CD4-positive, alpha-beta T cell treated with Interferon alpha-2 for 1 hour (primary cell): ENCODE results near the gene CHST11.
A peak's percentile ranks its signal among the peaks of the same experiment; 100 is the strongest.

Experiments
- DNase-seq, 2 donors: peaks; one replicate each; pipeline ENCODE4 v3.0.0-alpha.2; 2020 to 2022

CHST11 gene

GRCh38 chr12:104434129-104434528 lies 22.6 kb upstream of the CHST11 start:
- DNase-seq: no peak

- no peak for DNase-seq
Measured at GRCh38 chr12:104435175-104435574, 21.6 kb upstream of the CHST11 start.

DNA sequence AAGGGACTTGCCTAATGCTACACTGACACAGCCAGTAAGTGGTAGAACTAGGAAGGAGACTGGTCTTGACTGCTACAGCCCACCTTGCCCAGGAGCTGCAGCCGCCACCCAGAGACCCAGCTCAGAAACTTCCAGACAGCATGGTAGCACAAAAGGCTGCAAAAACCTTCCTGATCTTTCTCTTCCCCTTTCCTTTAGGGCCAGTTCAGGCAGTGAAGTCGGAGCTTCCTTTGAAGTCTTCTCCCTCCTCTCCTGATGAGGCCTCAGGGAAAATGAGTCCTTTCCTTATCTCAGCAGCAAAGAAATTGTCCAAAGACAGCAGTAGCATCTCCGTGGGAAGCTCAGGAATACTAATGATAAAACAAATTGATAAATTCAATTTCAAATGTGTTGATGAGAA lies 21.0 kb upstream of the CHST11 start:
- no peak for DNase-seq

DNA sequence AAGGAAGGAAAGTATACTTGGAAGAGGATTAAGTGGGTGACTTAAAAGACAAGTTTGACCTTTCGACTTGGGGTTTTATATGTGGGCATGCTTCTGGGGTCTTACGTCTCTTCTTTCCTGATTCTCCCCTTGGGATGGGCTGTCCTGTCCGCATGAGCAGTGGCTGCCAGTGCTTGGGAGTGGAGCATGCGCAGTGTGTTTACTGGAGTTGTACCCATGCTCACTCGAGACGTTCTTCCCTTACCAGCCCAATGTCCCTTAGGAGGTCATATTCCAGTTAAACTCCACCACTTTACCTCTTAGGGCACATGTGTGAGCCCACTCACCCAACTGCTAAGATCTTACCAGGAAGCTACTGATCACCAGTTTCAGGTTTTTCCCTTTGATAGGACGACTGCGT lies 20.0 kb upstream of the CHST11 start:
- DNase-seq: no peak

DNA sequence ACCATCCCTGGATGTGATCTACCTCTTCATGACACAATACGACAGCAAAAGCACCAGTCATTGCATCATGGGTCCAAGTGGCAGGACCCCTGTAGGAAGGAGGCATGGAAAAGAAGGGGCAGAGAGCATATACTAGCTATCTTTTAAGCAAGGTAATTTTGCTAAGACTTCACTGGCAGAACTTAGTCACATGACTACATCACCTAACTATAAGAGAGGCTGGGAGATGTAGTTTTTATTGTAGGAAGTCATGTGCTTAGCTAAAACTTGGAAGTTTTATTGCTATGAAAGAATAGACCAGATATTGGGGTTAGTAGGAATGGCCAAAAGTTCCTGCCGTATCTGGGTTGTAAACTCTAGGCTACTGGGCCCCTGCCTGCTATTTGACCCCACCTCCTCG lies 18.6 kb upstream of the CHST11 start:
- DNase-seq: no peak

DNA sequence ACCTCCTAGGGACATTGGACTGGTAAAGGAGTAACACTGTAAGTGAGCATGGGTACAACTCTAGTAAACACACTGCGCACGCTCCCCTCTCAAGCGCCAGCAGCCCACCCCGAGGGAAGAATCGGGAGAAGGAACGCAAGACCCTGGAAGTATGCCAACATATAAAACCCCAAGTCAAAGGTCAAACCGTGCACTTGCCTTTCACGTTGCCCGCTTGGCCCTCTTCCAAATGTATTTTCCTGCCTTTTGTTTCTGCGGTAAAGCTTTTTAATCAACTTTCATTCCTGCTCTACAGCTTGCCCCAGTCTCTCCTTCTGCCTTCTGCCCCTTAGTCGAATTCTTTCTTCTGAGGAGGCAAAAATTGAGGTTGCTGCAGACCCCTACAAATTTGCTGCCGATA lies 17.6 kb upstream of the CHST11 start:
- no peak for DNase-seq

GRCh38 chr12:104443008-104443407 lies 13.7 kb upstream of the CHST11 start:
- DNase-seq: no peak

DNA sequence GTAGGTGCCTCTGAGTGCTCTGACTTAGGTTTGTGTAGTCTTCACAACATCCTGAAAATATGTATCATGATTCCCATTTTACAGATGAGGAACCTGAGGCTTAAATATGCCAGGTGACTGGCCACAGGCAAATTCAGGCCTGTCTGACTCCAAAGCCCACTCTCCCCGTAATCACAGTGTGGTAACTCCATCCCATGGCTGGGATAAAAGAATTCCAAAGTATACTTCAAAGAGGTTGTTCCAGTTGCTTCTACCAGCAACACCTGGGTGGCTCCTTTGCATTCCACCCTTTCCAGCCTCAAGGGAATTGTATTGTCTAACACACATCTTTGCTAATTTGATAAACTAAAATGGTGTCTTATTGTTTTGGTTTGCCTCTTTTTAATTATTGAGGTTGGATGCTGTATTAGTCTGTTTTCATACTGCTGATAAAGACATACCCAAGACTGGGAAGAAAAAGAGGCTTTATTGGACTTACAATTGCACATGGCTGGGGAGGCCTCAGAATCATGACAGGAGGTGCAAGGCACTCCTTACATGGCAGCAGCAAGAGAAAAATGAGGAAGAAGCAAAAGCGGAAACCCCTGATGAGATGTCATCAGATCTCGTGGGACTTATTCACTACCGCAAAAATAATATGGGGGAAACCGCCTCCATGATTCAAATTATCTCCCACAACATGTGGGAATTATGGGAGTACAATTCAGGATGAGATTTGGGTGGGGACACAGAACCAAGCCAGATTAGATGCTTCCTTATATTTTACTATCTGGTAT lies 9.9 kb upstream of the CHST11 start:
- no peak for DNase-seq

GRCh38 chr12:104448031-104448430 lies 8.7 kb upstream of the CHST11 start:
- no peak for DNase-seq

- DNase-seq: no peak
Measured at GRCh38 chr12:104448451-104448850, 8.3 kb upstream of the CHST11 start.

DNA sequence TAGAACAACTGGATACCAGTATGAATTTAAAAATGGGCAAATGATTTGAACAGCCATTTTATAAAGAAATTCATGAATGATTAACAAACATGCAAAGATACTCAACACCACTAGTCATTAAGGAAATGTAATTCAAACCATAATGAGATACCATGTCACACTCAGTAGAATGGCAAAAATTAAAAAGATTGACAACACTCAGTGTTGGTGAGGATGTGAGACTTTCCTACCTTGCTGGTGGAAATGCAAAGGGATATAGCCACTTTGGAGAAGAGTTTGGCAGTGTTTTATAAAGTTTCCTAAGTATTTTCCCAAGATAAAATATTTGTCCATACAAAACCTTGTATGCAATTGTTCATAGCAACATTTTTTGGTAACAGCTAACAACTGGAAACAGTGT lies 6.0 kb upstream of the CHST11 start:
- DNase-seq: no peak

GRCh38 chr12:104452087-104452486 lies 4.7 kb upstream of the CHST11 start:
- DNase-seq: no peak

DNA sequence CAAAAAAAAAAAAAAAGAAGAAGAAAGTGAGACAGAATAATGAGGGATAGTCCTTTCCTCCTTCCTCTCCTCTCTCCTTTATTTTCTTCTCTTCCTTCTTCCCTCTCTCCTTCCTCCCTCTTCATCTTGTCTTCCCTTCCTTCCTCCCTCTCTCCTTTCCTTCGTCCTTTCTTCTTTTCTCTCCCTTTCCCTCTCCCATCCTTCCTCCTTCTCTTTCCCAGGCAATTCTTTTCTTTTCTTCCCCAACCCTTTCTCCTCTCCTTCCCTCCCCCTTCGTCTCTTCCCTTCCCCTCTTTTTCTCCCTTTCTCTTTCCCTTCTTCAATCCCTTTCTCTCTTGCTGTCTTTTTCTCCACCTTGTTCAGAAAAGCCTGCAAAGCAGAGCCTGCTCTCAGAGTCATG lies 3.6 kb upstream of the CHST11 start:
- DNase-seq: no peak

DNA sequence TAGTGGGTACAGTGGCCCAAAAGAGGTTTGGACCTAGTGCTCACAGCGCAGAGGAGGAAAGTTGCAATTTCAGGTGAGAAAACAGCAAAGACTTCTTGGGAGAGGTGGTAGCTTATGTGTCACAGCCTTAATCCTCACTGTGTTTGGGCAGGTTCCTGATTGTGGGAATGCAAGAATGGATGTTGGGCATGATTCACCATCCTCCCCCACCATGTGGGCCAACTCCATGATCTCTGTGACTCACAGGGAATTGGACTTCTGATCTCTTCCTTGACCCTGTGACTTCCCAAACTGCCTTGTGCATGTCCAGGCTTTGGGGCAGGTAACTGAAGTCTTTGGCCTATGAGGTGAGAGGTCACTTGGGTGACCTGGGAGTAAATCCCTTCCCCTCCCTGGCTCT lies 1.8 kb upstream of the CHST11 start:
- DNase-seq: no peak

- no peak for DNase-seq
Measured at GRCh38 chr12:104455578-104456416, 951 bp upstream of the CHST11 start.

DNA sequence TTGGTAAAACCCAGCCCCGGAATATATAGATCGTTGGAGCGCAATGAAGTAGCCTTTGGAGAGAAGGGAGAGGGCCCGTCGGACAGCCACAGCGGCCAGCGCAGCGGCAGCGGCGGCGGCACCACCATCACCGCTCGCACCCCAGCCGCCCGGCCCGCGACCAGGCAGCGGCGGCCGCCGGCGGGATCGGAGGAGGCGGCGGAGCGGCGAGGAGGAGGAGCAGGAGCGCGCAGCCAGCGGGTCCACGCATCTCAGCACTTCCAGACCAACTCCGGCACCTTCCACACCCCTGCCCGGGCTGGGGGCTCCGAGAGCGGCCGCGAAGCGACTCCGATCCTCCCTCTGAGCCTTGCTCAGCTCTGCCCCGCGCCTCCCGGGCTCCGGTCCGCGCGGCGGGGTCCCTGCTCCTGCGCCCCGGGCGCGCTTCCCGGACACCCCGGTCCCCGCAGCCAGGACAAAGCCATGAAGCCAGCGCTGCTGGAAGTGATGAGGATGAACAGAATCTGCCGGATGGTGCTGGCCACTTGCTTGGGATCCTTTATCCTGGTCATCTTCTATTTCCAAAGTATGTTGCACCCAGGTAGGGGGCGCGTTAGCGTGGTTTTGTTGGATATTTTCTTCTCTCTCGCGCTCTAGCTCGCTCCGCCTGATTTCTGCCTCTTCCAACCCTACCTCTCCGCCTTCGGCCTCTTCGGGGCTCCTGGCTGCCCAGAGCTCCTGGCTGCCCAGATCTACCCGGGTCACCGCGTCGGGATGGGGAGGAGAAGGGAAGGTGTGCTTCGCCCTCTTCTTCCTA lies 400 bp downstream of the CHST11 start:
- peak; percentile 39 to 64 for DNase-seq

GRCh38 chr12:104457746-104458693 lies 1.3 kb downstream of the CHST11 start:
- DNase-seq: peak; percentile 55 to 68

DNA sequence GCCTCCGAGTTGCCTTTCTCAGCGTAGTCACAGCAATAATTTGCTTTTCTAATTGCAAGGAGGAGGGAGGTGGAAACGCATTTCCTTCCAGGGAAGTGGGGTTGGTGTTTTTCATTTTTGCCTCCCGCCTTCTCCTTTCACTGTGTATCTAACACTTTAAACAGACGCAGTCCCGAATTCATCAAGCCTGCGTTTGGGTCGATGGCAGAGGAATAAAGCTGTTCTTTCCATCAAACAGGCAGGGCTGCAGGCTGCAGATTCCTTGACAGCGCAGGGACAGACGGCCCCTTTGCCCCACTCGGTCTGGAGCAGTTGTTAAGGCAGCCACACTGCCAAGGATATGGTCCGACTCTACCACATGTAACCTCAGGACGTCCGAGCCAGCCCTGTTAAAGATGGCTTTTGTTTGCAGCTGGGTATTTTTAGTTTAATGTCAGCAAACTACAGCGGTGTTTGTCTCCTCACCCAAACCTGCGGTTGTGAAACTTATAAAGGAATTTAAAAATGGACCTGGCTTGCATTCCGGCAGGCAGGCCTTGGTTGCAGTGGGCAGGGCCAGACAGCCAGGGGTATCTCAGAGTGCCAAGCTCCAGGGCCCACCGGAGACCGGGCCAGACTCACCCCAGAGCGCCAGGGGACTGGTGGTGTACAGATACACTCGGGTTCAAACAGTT lies 2.1 kb downstream of the CHST11 start:
- peak in 1 of 2 donors; percentile 26 for DNase-seq

- no peak for DNase-seq
Measured at GRCh38 chr12:104459368-104459909, 2.7 kb downstream of the CHST11 start.

- no peak for DNase-seq
Measured at GRCh38 chr12:104460041-104460719, 3.4 kb downstream of the CHST11 start.
